ENCODE results near the gene AMPD2.
A peak's percentile ranks its signal among the peaks of the same experiment; 100 is the strongest.
"Not testable (repeated sequence)": the region's sequence is repeated elsewhere in the genome, so short reads cannot be mapped to it uniquely, and the experiment has no call there.

AMPD2 gene

DNA sequence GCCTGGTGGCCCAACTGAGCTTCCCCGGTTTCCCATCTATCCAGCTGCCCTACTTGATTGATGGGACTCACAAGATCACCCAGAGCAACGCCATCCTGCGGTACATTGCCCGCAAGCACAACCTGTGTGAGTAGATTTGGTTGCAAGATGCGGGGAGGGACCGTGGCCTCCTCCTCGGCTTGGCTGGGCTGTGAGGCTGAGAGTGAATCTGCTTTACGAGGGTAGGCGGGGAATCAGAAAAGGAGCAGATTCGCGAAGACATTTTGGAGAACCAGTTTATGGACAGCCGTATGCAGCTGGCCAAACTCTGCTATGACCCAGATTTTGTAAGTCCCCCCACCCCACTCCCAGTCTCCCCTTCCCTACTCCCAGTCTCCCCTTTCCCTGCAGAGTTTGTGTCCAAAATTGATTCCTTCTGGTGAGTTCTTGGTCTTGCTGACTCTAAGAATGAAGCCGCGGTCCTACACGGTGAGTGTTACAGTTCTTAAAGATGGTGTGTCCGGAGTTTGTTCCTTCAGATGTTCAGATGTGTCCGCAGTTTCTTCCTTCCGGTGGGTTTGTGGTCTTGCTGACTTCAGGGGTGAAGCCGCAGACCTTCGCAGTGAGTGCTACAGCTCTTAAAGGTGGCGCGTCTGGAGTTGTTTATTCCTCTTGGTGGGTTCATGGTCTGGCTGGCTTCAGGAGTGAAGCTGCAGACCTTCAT lies 49.8 kb downstream of the AMPD2 start:
- TF ChIP-seq TAF1 (IDR thresholded peaks at IDR 0.05; ENCODE audit: low read depth, low read length) (no peak), SPI1 (IDR thresholded peaks at IDR 0.05; ENCODE audit: low read depth, low read length) (no peak), POLR2AphosphoS5 (IDR thresholded peaks at IDR 0.05; ENCODE audit: low read depth, low read length) (no peak), PAX5 (IDR thresholded peaks at IDR 0.05; ENCODE audit: insufficient read depth, low read length, severe bottlenecking) (no peak), POLR2A (IDR thresholded peaks at IDR 0.05; ENCODE audit: low read depth, low read length) (no peak), POU2F2 (IDR thresholded peaks at IDR 0.05; ENCODE audit: low read depth, low read length) (no peak)
- FAIRE-seq: peak; percentile 13

DNA sequence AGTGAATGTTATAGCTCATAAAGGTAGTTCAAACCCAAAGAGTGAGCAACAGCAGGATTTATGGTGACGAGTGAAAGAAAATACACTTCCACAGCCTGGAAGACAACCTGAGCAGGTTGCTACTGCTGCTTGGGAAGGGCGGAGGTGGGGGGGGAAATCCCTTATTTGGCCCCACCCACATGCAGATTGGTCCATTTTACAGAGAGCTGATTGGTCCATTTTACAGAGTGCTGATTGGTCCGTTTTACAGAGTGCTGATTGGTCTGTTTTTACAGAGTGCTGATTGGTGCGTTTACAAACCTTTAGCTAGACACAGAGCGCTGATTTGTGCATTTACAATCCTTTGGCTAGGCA lies 50.3 kb downstream of the AMPD2 start:
- not testable (repeated sequence) for FAIRE-seq; DNase-seq (ENCODE audit: insufficient read length, low spot score)

More for the DNA sequence above, 49.8 kb downstream of the AMPD2 start:
- DNase-seq (ENCODE audit: insufficient read length, low spot score): no peak

- no peak for FAIRE-seq
- no peak for TF ChIP-seq POLR2AphosphoS5 (IDR thresholded peaks at IDR 0.05; ENCODE audit: low read depth, low read length)
- no peak for TF ChIP-seq POLR2A (IDR thresholded peaks at IDR 0.05; ENCODE audit: low read depth, low read length)
- no peak for TF ChIP-seq SPI1 (IDR thresholded peaks at IDR 0.05; ENCODE audit: low read depth, low read length)
- TF ChIP-seq TAF1 (IDR thresholded peaks at IDR 0.05; ENCODE audit: low read depth, low read length): no peak
- no peak for DNase-seq (ENCODE audit: insufficient read length, low spot score)
Measured at GRCh38 chr1:109671067-109671466, 51.4 kb downstream of the AMPD2 start.

DNA sequence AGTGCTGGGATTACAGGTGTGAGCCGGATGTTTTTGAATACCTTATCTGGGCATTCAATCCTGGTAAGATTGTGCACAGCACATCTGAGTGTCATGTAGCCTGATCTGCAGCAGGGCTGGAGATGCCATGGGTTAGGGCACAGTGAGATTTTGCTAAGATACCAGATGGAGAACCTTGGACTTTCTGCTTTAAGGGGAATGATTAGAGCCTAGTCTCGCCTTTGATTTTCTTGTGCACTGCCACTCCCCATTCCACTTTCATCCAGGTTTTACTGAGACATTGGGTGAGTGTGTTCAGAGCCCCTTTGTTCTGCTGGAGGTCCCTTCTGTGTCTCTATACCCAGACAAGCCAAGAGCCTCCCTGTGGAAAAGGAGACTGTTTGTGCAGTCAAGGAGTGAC lies 54.2 kb downstream of the AMPD2 start:
- DNase-seq (ENCODE audit: insufficient read length, low spot score): not testable (repeated sequence)

DNA sequence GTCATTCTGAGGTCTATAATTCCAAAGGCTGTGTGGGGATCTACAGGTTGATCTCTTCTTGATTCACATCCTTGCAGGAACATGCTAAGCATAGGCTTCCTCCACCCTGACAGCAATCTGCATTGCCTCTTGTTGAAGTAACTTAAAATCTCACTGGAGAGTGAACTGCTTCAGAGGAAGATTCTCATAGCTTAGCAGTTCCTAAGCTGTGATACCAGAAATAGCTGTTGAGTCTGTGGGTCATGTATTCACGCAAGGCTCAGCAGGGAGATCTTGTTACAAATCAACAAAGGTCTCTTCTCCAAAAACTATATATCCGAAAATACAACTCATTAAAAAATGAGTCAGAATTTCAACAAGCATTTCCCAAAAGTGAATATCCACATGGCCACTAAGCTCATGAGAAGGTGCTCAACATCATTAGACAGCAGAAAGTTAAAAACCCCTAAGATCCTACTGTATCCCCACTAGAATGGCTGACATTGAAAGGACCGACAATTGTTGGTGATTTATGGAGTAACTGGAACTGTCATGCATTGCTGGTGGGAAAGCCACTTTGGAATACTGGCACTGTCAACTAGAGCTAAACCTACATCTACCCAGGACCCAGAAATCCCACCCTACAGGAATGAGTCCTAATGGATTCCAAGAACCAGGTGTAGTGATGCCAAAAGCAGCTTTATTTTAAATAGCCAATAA lies 57.2 kb downstream of the AMPD2 start:
- DNase-seq (ENCODE audit: insufficient read length, low spot score); FAIRE-seq: not testable (repeated sequence)

More for the DNA sequence above, 54.2 kb downstream of the AMPD2 start:
- not testable (repeated sequence) for FAIRE-seq

- FAIRE-seq: no peak
- no peak for DNase-seq (ENCODE audit: insufficient read length, low spot score)
- TF ChIP-seq POU2F2 (IDR thresholded peaks at IDR 0.05; ENCODE audit: low read depth, low read length) (no peak), POLR2AphosphoS5 (IDR thresholded peaks at IDR 0.05; ENCODE audit: low read depth, low read length) (no peak), SPI1 (IDR thresholded peaks at IDR 0.05; ENCODE audit: low read depth, low read length) (no peak), TAF1 (IDR thresholded peaks at IDR 0.05; ENCODE audit: low read depth, low read length) (no peak), POLR2A (IDR thresholded peaks at IDR 0.05; ENCODE audit: low read depth, low read length) (no peak), PAX5 (IDR thresholded peaks at IDR 0.05; ENCODE audit: insufficient read depth, low read length, severe bottlenecking) (no peak)
Measured at GRCh38 chr1:109677459-109677858, 57.8 kb downstream of the AMPD2 start.

DNA sequence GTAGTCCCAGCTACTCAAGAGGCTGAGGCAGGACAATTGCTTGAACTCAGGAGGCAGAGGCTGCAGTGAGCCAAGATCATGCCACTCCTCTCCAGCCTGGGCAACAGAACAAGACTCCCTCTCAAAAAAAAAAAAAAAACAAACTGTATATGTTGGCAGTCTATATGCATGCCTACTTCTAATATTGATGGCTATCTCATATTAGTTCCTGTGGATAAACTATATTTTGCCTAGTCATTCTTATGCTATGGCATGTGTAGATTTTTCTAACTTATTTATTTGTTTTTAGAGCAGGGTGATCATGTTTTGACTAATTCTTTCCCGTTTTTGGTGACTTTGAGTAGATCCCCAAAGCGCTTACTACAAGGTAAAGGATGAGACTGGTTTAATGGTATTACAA lies 59.0 kb downstream of the AMPD2 start:
- not testable (repeated sequence) for DNase-seq (ENCODE audit: insufficient read length, low spot score); FAIRE-seq
